Activated T-cell treated with anti-CD3 and anti-CD28 coated beads, Interleukin-2, amount 50 U/mL, for 48 hours (primary cell): ENCODE data around the gene SCLT1.

Experiments
- DNase-seq, 2 experiments: peaks; one replicate each; pipeline ENCODE4 v3.0.0-alpha.2; 2020

The SCLT1 gene

GRCh38 chr4:128866691-128867090 is 226.6 kb downstream of the SCLT1 start:
- no peak for DNase-seq

GRCh38 chr4:128866269-128866668 is 227.1 kb downstream of the SCLT1 start:
- DNase-seq, result no peak

- DNase-seq, result no peak
These were observed 228.2 kb downstream of the SCLT1 start for GRCh38 chr4:128865132-128865531.

GRCh38 chr4:128863312-128864075 is 229.8 kb downstream of the SCLT1 start:
- DNase-seq, result peak; percentile 74 to 80

GRCh38 chr4:128862608-128863311 is 230.6 kb downstream of the SCLT1 start:
- DNase-seq, result peak; percentile 38 to 49

- DNase-seq, result no peak
These were observed 231.4 kb downstream of the SCLT1 start for GRCh38 chr4:128861856-128862518.

GRCh38 chr4:128859887-128860677 is 233.3 kb downstream of the SCLT1 start:
- DNase-seq, result no peak

GRCh38 chr4:128858879-128859671 is 234.3 kb downstream of the SCLT1 start:
- DNase-seq, result no peak

GRCh38 chr4:128856246-128856645 is 237.1 kb downstream of the SCLT1 start:
- no peak for DNase-seq

- no peak for DNase-seq
These were observed 237.7 kb downstream of the SCLT1 start for GRCh38 chr4:128855621-128856020.

GRCh38 chr4:128854433-128854832 is 238.9 kb downstream of the SCLT1 start:
- DNase-seq, result no peak

GRCh38 chr4:128853741-128854140 is 239.6 kb downstream of the SCLT1 start:
- no peak for DNase-seq

- DNase-seq, result no peak
These were observed 243.1 kb downstream of the SCLT1 start for GRCh38 chr4:128850252-128850651.

GRCh38 chr4:128848461-128848860 is 244.9 kb downstream of the SCLT1 start:
- no peak for DNase-seq

GRCh38 chr4:128847082-128847724 is 246.1 kb downstream of the SCLT1 start:
- DNase-seq, result no peak

GRCh38 chr4:128846063-128846462 is 247.3 kb downstream of the SCLT1 start:
- DNase-seq, result no peak

GRCh38 chr4:128844931-128845330 is 248.4 kb downstream of the SCLT1 start:
- no peak for DNase-seq

- no peak for DNase-seq
These were observed 251.9 kb downstream of the SCLT1 start for GRCh38 chr4:128841402-128841801.

- DNase-seq, result no peak
These were observed 252.5 kb downstream of the SCLT1 start for GRCh38 chr4:128840711-128841318.

- no peak for DNase-seq
These were observed 255.7 kb downstream of the SCLT1 start for GRCh38 chr4:128837679-128838078.

GRCh38 chr4:128837198-128837597 is 256.1 kb downstream of the SCLT1 start:
- DNase-seq, result no peak
